ENCODE measurements around the gene BIRC7.

The BIRC7 gene

DNA sequence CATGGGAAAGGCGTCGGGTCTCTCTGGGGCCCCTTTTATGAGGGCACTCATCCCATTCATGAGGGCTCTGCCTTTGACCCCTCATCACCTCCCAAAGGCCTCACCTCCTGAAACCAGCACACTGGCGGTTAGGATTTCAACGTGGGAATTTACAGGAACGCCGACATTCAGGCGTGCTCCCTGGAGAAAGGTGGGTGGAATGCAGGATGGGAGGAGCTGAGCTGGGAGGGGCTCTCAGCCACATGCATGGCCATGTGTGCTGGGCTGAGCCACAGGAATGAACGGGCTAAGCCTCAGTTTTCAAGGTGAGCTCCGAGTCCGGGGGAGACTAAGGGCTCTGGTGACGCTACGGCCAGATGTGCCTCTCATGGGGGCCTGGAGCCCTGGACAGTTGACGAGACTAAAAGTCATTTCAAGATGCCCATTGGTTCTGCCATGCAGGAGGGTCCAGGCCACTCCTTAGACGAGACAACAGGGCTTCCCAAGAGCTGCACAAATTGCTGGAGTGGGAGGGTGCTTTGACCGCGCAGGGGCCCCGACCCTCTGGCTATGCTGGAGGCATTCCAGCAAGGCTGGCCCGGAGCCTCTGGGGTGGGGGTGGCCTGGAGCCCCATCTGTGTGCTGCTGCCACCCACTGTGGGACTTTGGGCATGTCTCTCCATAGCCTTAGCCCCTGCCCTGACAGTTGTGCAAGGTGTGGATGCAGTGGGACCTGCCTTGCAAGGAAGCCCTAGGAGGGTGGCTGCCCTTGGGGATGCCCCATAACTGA lies 33.1 kb downstream of the BIRC7 start:
- DNase-seq, result no peak

- no peak for DNase-seq
Measured at GRCh38 chr20:63269724-63270123, 34.0 kb downstream of the BIRC7 start.

DNA sequence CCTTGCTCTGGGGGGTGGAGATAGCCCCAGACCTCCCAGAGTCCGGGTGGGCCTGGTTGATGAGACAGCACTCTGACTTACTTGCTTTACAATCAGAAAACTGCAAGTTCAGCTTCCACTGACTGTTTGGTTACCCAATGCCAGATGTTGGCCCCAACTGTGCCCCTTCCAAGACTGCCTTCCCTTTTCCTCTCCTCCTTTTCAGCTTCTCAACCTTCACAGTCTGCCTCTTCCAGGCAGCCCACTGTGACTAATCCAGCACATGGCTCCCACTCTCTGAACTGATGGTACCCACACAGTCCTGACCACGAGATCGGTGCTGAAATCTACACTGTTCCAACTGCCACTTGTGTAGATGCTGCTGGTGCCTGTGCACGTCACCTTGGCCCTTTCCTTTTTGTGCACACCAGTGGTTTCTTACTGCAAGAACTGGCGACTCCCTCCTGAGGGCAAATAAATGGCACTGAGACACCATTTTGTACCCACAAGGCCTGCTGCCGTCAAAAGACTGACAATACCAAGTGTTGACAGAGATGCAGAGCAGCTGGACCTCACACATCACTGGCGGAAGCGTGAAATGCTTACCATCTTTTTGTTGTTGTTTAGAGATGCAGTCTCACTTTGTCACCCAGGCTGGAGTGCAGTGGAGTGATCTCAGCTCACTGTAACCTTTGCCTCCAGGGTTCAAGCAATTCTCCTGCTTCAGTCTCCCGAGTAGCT lies 35.1 kb downstream of the BIRC7 start:
- DNase-seq, result no peak

DNA sequence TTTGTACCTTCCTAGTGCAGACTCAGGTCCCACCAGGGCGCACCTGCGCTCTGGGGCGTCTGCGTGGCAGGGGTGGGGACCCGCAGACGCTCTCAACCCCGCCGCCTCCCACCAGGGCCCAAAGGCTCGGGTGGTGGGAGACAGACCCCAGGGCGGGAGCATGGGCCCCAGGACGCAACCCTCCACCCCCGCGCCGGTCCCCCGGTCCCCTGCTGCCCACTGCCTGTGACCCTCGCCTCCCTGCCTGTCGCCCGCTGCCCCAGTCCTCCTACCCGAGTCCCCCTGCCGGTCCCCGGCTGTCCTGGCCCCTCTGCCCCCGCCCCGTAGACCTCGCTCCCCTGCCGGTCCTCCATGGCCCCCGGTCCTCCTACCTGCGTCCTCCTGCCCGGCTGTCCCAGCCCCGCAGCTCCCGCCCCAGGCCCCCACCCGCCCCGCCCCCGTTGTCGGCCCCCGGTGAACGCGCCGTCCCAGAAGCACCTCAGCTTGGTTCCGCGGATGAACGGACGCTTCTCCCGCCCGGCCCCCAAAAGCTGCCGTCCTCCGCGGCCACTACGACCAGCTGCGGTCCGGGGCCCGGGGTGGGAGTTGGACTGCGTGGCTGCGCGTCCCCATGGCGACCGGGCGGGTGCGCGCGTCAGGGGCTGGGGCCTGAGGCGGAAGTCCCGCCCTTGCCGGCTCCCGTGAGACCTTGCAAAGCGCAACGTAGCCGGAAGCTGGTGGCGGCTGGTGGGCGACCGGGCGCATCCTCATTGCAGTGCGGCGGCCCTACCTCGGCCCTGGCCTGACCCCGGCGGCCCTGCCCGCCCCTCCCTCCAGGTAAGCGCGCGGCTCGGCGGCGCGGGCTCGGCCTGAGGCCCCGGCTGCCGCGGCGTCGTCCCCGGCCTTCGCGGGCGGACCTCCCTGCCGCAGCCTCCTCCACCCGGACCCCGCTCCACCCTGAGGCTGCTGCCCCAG lies 36.7 kb downstream of the BIRC7 start, which contains the start of gene ARFGAP1:
TSS of gene ARFGAP1 (plus strand) at position 709 of the 954 bp plus-strand sequence. CDS start 2,768 bp downstream, outside the sequence.
- DNase-seq, result peak; percentile 93

GRCh38 chr20:63273059-63273579 lies 37.4 kb downstream of the BIRC7 start:
- no peak for DNase-seq

DNA sequence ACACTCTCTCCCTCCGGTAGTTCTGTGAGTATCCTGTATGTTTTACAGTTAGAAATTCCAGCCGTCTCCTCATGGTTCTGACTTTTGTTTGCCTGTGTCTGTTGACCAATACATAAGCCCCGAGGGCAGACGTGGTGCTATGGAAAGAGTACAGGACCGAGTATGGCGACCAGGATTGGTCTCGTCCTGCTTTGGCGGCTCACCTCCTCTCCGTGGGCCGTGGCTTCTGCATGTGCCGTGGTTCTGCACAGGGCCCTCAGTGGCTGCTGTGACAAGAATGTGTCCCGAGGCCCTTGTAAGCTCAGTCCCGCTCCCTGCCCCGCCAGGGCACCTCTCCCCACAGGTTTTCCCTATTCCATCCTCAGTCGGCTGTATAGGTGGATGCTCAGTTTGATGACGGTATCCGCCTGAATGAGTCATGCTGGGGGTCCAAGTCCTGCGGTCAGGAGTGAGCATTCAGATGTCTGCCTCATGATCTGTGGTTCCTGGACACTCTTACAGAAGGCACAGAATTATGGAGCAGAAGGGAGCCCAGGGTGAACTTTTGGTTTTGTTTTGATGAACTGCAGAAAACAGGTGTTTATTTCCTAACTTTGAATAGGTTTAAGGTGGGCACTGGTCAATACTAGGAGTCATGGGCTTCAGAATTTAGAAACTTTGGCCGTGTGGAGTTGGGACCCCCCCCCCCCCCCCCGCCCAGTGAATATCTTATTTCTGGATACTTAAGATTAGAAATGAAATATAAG lies 38.1 kb downstream of the BIRC7 start:
- no peak for DNase-seq

- no peak for DNase-seq
Measured at GRCh38 chr20:63274381-63275228, 38.9 kb downstream of the BIRC7 start.

DNA sequence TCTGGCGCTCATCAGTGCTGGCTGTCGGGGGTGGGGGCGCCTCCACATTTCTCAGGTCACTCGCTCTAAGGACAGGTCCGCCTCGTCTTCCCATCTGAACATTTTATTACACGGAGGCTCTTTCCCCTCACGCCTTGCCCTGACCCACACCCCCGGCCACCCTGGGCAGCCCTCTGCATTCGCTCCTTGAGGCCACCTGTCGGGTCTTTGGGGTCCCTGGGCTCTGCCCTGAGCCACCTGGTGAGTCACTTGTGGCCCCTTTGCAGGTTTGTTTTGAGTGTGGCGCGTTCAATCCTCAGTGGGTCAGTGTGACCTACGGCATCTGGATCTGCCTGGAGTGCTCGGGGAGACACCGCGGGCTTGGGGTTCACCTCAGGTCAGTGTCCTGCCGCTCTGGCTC lies 40.1 kb downstream of the BIRC7 start:
- no peak for DNase-seq

- no peak for DNase-seq
Measured at GRCh38 chr20:63276956-63277355, 41.3 kb downstream of the BIRC7 start.

- DNase-seq, result no peak
Measured at GRCh38 chr20:63277466-63278272, 42.0 kb downstream of the BIRC7 start.

DNA sequence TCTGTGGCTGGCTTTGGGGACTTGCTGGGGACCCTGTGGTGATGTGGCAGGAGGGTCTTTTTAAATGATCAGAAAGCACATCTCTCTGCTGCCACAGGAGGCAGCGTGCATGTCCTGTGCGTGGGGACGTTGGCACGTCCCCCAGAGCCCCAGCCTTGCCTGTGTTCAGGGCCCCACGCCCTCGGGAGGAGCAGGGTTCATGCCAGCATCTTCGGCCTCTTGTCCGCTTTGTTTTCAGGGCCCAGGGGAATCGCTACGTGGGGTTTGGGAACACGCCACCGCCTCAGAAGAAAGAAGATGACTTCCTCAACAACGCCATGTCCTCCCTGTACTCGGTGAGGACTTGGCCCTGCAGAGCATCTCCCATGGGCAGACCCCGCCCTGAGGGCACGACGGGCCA lies 43.0 kb downstream of the BIRC7 start:
- DNase-seq, result no peak

- DNase-seq, result no peak
Measured at GRCh38 chr20:63279931-63280330, 44.2 kb downstream of the BIRC7 start.

- no peak for DNase-seq
Measured at GRCh38 chr20:63280371-63280770, 44.7 kb downstream of the BIRC7 start.

DNA sequence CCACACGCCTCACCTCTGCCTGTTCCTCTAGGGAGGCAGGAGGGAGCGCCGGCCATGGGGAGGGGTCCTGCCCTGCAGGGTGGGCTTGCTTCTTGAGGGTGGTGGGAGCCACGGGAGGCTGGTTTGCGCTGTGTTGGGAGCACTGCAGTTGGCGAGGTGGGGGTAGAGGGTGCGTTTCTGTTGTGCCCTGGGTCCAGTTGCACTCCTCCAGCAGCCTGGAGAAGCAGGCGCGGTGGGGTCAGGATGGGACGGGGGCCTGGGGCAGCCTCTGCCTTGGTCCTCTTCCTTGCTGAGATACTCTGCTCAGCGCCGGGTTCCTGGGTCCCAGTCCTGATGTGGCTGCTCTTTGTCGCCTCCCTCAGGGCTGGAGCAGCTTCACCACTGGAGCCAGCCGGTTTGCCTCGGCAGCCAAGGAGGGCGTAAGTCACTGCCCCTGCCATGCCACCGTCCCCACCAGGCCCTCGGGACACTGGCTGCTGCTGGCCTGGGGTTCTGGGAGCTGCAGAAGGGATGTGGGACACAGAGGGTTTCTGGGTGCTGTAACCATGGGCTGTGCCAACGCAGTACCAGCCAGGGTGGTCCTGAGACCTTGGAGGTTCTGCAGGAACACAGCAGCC lies 45.3 kb downstream of the BIRC7 start:
- DNase-seq, result no peak

GRCh38 chr20:63281742-63282665 lies 46.3 kb downstream of the BIRC7 start:
- no peak for DNase-seq

DNA sequence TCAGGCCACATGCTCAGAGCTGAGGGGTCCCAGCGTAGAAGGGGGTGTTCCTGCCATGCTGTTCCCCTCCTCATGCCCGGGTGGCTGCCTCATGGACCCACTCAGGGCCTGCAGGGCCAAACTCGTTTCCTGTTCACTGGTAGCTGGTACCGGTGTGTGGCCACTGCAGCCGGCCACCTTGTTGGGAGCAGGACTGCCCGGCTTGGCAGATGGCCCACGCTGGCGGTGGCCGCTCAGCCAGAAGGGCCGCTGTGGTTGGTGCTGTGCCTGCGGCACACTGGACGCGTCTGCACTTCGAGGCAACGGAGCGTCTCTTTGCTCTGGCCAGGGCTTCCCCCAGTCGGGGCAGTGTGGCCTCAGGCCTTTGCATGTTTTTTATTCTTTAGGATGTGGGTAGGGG lies 47.2 kb downstream of the BIRC7 start:
- DNase-seq, result no peak

DNA sequence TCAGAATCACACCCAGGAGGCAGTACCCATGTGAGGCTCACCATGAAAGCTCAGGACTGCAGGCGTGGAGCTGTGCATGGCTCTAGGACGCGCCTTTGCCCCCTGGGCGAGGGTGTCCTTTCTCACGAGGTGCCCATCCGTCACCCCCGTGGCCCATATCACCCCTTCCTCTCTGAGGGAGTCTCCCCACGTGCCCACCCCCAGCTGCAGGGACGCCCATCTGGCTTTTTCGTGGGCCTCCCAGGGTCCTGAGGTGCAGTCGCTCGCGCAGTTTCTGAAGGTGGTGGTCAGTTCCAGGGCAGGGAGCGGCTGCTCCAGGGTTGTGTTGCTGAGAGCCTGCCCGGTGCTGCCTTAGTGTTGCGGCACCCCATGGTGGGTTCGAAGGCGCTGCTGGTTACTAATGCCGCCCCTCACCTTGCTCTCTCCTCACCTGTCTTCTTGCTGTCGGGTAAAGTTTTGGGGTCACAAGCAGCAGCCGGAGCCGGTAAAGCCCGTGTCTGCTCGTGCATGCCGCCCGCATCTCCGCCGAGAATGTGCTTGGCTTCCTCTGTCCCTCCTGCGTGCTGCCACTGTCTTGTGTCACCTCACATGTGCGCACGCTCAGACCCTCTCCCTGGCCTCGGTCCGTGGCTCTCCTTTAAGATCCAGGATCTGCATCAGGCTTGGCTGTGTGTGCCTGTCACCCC lies 47.8 kb downstream of the BIRC7 start:
- DNase-seq, result no peak

DNA sequence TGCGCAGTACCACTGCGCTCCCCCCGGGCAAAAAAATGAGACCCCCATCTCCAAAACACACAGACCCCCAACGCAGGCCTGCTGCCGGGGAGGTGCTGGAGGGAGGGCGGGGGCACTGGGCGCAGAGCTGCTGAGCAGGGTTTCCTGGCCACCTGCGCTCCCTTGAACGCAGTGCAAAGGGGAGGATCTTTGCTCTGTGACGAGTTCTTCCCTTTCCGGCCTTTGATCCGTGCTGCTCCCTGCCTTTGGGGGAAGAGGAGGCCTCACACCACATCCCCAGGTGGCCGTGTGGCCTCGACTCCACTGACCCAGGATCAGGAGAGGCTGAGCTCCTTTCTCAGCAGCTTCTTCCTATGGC lies 48.4 kb downstream of the BIRC7 start:
- no peak for DNase-seq
